GM19397 (cell line): ENCODE data around the gene ACSM2A.
"Not testable (repeated sequence)": the region's sequence is repeated elsewhere in the genome, so short reads cannot be mapped to it uniquely, and the experiment has no call there.

Source experiments
- ATAC-seq: cut with Tn5 transposase; IDR thresholded peaks from one replicate; pipeline ENCODE4 v1.9.1; 2021; ENCODE audit warnings: mild to moderate bottlenecking, moderate library complexity; ENCODE audit not compliant: unreplicated experiment

Gene ACSM2A, protein sequence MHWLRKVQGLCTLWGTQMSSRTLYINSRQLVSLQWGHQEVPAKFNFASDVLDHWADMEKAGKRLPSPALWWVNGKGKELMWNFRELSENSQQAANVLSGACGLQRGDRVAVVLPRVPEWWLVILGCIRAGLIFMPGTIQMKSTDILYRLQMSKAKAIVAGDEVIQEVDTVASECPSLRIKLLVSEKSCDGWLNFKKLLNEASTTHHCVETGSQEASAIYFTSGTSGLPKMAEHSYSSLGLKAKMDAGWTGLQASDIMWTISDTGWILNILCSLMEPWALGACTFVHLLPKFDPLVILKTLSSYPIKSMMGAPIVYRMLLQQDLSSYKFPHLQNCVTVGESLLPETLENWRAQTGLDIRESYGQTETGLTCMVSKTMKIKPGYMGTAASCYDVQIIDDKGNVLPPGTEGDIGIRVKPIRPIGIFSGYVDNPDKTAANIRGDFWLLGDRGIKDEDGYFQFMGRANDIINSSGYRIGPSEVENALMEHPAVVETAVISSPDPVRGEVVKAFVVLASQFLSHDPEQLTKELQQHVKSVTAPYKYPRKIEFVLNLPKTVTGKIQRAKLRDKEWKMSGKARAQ

DNA sequence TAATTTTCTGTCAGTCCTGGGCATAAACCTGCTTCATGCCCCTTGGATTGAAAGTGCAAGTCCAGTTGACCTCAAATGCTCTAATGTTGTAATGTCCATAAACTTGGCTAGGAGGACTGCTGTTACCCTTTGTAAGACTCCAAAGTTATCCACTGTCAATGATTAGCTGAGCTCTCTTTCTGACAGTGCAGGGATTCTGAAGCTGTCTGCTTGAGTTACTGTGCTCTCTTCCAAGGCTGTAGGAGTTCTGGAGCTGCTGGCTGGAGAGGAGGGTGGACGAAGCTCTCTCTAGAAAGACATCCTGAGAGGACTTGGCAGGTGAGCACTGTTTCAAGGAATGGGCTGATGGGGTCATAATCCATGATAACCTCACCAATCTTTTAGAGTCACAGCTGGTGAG lies at the start of gene ACSM2A:
ACSM2A (plus strand) TSS at position 158 of the 400 bp plus-strand sequence. CDS start 8,594 bp downstream, outside the sequence.
- not testable (repeated sequence) for ATAC-seq

DNA sequence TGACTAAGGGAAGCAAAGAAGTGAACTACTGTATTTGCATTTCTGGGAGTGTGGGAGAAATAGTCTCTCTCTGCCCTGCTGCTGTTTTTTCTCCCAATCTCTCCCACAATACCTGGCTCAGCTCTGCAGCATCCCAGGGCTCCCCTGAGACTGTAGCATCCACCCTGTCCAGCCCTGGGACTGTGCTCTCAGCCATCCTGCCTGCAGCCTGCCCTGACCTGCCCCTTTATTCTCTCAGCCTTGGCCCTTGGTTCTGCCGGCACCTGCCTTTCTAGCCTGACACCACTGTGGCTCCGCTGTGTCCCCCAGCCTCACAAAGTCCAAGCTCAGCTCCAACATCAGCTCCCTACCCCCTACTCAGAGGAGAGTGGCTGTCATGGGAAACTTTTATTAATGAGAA lies 48.7 kb upstream of the ACSM2A start:
- no peak for ATAC-seq

- no peak for ATAC-seq
Observed at GRCh38 chr16:20404637-20405036, 46.7 kb upstream of the ACSM2A start, which contains the start of gene PDILT. Gene PDILT, minus strand, starts transcription at chr16:20404737. Its CDS starts 5,437 bp downstream, at chr16:20399300.

DNA sequence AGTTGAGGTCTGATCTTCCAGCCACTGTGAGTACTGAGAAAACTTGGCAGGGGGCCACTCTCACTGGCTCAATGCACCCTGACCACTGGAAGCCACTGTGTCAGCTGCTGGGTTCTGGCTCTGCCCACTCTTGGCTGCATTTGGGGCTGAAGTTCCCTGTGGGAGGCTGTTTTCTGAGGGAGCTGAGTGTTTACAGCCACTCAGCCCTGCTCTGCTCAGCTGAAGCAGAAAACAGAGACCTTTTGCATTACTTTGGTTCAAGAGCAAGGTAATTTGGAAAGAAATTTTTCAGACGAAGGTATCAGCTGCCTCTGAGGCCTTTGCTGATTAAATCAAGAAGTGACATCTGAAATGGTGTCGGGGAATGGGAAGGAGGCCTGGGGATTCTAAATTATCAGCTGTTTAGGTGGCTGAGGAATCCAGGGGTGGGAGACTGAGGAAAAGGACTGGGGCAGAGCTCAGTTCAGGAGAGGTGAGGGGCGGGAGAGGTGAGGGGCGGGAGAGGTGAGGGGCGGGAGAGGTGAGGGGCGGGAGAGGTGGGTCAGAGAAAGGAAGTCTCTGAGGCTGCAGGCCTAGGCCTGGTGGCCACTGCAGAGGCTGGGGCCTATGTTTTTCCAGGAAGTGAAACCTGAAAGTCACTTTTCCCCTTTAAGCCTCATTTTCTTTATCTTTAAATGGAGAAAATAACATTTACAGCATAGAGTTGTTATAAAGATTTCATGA lies 41.8 kb upstream of the ACSM2A start, which contains the start of gene ACSM5:
ACSM5 (plus strand) TSS at position 137 of the 723 bp plus-strand sequence. CDS start 1,951 bp downstream, outside the sequence.
- no peak for ATAC-seq

- no peak for ATAC-seq
Observed at GRCh38 chr16:20410121-20410723, 41.1 kb upstream of the ACSM2A start.

GRCh38 chr16:20411055-20411454 lies 40.3 kb upstream of the ACSM2A start:
- no peak for ATAC-seq

DNA sequence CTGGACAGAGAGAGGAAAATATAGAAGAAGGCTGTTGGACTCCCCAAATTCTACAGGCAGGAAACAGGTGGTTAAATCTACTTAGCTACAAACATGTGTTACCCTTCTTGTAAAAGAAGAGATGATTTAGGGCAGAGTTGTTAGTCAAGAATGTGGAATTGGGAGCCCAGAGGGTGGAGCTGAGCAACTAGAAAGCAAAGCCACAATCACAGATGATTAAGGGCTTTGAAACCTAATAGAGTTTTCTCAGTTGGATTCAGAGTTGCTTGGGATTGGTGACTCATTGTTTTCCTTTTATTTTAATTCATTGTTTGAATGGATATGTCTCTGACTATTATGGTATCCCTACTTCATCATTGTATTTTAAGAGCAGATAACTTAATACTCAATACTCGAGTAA lies 35.8 kb upstream of the ACSM2A start:
- ATAC-seq = no peak

GRCh38 chr16:20419093-20419492 lies 32.2 kb upstream of the ACSM2A start:
- ATAC-seq = not testable (repeated sequence)

DNA sequence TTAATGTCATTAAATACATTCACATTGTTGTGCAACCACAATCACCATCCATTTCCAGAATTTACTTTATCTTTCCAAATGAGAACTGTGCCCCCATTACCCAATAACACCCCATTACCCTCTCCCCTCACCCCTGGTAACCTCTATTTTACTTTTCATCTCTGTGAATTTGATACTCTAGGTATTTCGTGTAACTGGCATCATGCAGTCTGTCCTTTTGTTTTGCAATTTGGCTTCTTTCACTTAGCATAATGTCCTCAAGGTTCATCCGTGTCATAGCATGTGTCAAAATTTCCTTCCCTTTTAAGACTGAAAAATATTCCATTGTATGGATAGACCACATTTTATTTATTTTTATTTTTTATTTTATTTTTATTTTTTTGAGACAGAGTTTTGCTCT lies 29.6 kb upstream of the ACSM2A start:
- ATAC-seq = not testable (repeated sequence)

- not testable (repeated sequence) for ATAC-seq
Observed at GRCh38 chr16:20423772-20424128, 27.6 kb upstream of the ACSM2A start.

DNA sequence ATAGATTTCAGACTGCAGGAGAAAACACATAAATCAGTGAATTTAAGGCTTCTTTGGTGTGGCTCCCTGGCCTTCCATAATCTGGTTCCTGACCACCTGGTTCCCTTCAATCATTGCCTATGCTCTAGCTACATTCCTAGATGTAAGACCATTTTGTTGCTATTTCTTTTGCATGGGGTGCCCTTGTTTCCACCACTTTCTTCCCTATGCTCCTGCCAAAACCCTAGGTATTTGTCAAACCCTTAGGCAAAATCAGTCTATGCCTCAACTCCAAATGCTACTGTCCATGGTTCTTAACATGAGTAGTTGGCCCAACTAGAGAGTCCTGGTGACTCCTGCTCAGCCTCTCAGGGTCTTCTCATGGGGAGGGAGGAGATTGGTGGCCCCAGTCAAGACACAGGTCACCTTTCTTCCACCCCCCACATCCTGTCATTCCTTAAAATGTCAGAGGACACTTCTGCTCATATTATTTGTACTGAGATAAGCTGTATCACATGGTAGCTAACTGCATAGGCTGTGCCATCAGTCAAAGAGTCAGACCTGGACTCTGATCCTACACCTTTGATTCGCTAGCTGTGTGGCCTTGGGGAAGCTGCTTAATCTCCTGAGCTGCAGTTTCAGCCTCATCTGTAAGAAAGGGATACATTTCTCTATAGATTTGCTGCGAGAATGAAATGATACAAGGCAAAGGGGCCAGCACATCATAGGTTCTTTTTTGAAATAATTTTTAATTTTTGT lies 27.0 kb upstream of the ACSM2A start:
- ATAC-seq = no peak

GRCh38 chr16:20427401-20427797 lies 23.9 kb upstream of the ACSM2A start:
- ATAC-seq = not testable (repeated sequence)

DNA sequence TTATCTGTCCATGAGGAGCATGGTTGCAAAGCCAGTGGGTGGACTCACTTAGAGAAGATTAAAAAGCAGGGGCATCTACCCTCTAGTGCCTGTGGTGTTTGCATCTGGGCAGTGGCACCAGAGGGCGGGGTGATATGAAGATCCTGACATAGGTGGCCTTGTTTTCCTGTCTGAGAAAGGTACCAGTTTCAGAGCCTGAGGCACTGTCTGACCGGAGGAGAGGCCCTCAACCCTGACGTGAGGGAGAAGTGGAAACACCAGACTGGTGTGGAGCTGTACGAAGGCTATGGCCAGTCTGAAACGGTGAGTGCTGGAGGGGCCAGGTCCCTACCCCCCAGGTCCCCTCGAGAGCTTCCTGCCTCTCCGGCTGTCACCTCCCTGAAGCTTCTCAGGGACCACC lies 21.8 kb upstream of the ACSM2A start:
- ATAC-seq = not testable (repeated sequence)

- not testable (repeated sequence) for ATAC-seq
Observed at GRCh38 chr16:20430480-20430879, 20.8 kb upstream of the ACSM2A start.

GRCh38 chr16:20430948-20431347 lies 20.4 kb upstream of the ACSM2A start:
- ATAC-seq = no peak

GRCh38 chr16:20438950-20439349 lies 12.4 kb upstream of the ACSM2A start:
- ATAC-seq = not testable (repeated sequence)

- ATAC-seq = not testable (repeated sequence)
Observed at GRCh38 chr16:20439820-20440231, 11.5 kb upstream of the ACSM2A start.

DNA sequence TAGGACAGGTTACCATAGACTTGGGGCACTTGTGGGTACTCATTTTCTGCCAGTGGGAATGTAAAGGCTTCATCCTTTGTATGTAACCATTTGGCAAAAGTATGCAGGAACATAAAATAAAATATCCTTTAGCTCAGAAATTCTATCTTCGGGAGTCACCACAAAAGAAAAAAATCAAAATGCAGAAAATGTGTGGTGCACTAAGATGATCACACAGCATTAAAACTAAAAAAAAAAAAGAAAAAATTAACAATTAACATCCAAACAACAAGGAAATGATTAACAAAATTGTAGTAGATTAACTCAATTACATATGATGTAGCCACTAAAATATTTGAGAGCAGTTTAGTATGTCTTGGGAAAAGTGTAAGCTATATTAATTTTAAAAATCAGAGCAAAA lies 10.6 kb upstream of the ACSM2A start:
- ATAC-seq = not testable (repeated sequence)

- ATAC-seq = no peak
Observed at GRCh38 chr16:20441191-20441590, 10.1 kb upstream of the ACSM2A start.

- not testable (repeated sequence) for ATAC-seq
Observed at GRCh38 chr16:20441859-20442258, 9.5 kb upstream of the ACSM2A start.
